ENCODE data around the gene CCR9.

Gene CCR9

DNA sequence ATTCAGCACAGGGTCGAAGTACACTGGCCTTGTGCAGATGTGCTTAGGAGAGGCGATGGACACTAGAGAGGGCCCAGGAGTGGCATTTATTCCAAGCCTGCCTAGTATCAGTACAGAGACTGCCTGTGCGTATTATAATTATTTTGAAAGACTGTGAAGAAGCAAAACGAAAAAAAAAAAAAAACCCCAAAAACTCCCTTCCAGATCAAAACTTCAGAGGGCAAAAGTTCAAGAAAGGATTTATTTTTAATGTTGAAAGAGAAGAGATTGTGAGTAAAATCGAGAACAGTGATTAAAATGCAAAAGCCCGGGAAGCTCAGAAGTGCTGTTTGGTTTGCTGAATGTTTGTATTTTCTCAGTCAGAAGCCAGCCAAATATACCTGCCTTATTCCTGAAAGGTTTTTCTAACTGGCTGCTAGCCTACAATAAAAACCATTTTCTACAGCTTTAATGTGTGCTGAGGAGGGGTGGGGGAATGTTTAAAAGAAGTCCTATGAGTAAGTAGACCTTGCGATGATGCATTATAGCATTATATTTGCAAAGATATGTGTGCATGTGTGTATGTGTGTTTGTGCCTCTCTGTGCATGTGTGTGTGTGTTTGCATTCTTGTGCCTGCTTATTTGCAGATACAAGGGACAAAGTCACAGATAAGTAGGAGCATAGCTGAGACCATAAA lies 25.2 kb upstream of the CCR9 start:
- Histone ChIP-seq H3K9me3 (ENCODE audit: low read length) (peaks cover 2% of the 10 kb centered on the region), H2AFZ (ENCODE audit: low read depth, low read length) (no peak overlapping the region), H3K4me1 (ENCODE audit: insufficient read depth, low read length) (no peaks in the 10 kb centered on the region), H3K27me3 (ENCODE audit: insufficient read depth, low read length) (peaks cover 13% of the 10 kb centered on the region), H3K36me3 (ENCODE audit: insufficient read depth, low read length) (no peaks in the 10 kb centered on the region), H3K4me3 (ENCODE audit: low read length) (no peak overlapping the region)

DNA sequence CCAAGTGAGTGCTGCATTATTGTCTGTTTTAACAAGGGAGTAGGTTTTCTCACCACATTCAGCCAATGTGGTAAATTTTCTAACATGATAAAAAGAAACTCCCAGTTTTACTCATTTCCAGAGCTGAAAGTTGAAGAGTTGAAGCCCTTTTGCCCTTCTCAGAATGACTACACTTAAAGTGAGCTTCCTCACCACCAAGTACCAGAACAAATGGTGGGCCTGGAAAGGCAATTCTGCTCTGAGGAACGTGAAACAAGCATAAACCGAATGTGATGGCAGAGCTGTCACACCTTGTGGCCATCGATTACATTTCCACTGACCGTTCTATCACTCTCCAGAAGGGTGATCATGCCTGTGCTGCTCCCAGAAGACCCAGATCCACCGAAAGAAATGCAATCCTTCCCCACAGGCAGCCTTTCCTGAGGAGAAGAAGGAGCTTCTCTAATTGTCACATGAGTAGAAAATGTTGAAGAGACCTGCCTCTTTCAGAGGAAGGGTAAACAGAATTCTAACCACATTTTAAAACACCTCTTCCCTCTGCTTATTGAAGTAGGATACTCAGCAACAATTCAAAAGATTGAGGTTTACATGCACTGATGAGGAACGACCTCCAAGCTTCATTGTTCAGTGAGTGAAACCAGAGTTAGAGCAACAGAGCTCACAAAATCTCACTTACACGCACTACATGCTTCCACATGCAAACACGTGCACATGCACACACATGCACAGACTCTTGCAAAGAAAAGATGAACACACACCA lies 21.4 kb upstream of the CCR9 start:
- Histone ChIP-seq H3K4me3 (ENCODE audit: low read length) (no peak overlapping the region), H3K4me1 (ENCODE audit: insufficient read depth, low read length) (no peaks in the 10 kb centered on the region), H3K9me3 (ENCODE audit: low read length) (peaks cover 2% of the 10 kb centered on the region), H3K36me3 (ENCODE audit: insufficient read depth, low read length) (no peaks in the 10 kb centered on the region), H3K27me3 (ENCODE audit: insufficient read depth, low read length) (peaks cover 13% of the 10 kb centered on the region), H2AFZ (ENCODE audit: low read depth, low read length) (no peak overlapping the region)

DNA sequence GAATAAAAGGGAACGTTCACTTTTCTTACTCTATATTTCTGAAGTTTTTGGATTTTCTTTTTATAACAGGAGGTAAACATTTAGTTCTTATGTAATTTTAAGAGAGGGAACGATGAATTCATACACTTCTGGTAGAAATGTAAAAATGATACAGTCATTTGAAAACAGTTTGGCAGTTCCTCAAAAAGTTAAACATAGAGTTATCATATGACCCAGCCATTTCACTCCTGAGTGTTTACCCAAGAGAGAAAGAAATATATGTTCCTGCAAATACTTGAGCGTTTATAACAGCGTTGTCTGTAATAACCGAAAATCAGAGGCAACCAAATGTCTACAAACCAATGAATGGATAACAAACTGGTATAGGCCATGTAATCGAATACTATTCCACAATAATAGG lies 20.8 kb upstream of the CCR9 start:
- Histone ChIP-seq H3K4me3 (ENCODE audit: low read length) (no peak overlapping the region), H3K36me3 (ENCODE audit: insufficient read depth, low read length) (no peaks in the 10 kb centered on the region), H3K9me3 (ENCODE audit: low read length) (peaks cover 2% of the 10 kb centered on the region), H2AFZ (ENCODE audit: low read depth, low read length) (no peak overlapping the region), H3K27me3 (ENCODE audit: insufficient read depth, low read length) (peaks cover 13% of the 10 kb centered on the region), H3K4me1 (ENCODE audit: insufficient read depth, low read length) (no peaks in the 10 kb centered on the region)

DNA sequence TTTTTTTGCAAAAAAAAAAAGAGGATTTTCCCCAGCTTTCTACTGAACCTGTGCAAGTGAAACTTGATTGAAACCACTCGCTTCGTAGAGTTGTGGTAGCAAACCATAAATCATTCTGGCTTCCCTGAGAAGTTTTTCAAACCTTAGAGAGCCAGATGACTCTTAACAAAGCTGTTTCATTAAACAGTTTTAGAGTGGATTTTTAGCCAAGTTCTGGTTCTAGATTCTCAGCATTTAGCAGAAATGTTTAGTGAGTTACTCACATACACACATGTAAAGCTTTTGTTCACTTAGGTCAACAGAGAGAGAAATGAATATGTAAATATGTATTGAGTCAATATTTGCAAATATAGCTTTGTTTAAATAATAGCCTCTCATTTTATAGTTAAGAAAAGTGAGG lies 18.1 kb upstream of the CCR9 start:
- no peak overlapping the region for H3K4me3 ChIP-seq (ENCODE audit: low read length)
- H3K27me3 ChIP-seq (ENCODE audit: insufficient read depth, low read length): no peaks in the 10 kb centered on the region
- H2AFZ ChIP-seq (ENCODE audit: low read depth, low read length): no peak overlapping the region
- no peaks in the 10 kb centered on the region for H3K4me1 ChIP-seq (ENCODE audit: insufficient read depth, low read length)
- H3K36me3 ChIP-seq (ENCODE audit: insufficient read depth, low read length): no peaks in the 10 kb centered on the region
- H3K9me3 ChIP-seq (ENCODE audit: low read length): no peaks in the 10 kb centered on the region

DNA sequence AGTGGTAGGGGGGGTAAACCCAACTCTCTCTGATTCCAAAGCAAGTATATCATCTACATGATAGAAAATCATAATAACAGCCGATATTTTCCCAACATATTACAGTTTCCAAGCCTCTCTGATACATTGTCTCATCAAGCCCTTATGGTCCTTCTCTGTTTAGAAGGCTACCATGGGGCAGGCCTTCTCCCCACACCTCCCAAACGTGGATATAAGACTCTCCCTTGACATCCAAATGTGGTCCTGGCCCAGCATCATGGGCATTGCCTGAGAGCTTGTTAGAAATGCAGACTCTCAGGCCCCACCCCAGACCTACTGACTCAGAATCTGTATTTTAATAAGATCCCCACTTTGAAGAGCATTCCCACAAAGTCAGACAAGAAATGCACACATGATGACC lies 17.7 kb upstream of the CCR9 start:
- H3K4me1 ChIP-seq (ENCODE audit: insufficient read depth, low read length): no peaks in the 10 kb centered on the region
- no peaks in the 10 kb centered on the region for H3K27me3 ChIP-seq (ENCODE audit: insufficient read depth, low read length)
- H3K36me3 ChIP-seq (ENCODE audit: insufficient read depth, low read length): no peaks in the 10 kb centered on the region
- H2AFZ ChIP-seq (ENCODE audit: low read depth, low read length): no peak overlapping the region
- no peak overlapping the region for H3K4me3 ChIP-seq (ENCODE audit: low read length)
- H3K9me3 ChIP-seq (ENCODE audit: low read length): no peaks in the 10 kb centered on the region

DNA sequence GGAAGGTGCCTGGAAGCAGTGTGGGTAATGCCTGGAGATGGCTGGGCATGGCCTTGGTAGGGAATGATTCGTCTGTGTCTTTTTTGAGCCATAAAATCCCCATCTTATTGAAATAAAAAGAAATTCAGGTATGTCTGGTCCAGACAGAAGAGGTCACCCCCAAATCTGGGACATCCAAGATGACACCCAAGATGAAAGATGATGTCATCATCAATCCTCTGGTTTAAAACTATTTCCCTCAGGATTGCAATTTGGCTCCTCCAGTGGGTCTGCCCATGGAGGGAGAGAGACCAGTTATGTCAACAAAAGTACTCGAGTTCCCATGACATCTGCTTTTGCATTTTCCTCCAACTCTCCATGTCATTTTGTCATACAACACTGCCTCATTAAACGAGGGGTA lies 16.7 kb upstream of the CCR9 start:
- H3K4me3 ChIP-seq (ENCODE audit: low read length): no peak overlapping the region
- no peak overlapping the region for H2AFZ ChIP-seq (ENCODE audit: low read depth, low read length)
- no peaks in the 10 kb centered on the region for H3K4me1 ChIP-seq (ENCODE audit: insufficient read depth, low read length)
- H3K27me3 ChIP-seq (ENCODE audit: insufficient read depth, low read length): no peaks in the 10 kb centered on the region
- H3K9me3 ChIP-seq (ENCODE audit: low read length): no peaks in the 10 kb centered on the region
- H3K36me3 ChIP-seq (ENCODE audit: insufficient read depth, low read length): no peaks in the 10 kb centered on the region

DNA sequence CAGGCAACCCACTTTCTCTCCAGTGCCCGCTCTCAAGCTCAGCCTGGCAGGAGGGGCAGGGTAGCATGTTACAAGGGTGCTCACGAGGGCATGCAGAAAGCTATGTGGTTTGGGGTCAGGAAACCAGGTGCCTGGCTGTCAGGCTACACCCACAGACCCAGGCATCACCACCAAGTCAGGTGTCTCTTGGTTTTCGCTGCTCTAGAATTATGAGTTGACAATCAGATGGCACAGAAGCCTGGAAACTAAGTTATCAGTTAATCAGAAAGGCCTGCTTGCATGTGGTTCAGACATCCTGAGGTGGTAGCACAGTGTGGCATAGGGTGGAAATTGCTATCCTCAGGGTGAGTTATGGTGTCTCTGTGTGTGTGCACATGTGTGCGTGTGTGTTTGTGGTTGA lies 16.2 kb upstream of the CCR9 start:
- Histone ChIP-seq H3K36me3 (ENCODE audit: insufficient read depth, low read length) (no peaks in the 10 kb centered on the region), H3K4me1 (ENCODE audit: insufficient read depth, low read length) (no peaks in the 10 kb centered on the region), H3K27me3 (ENCODE audit: insufficient read depth, low read length) (no peaks in the 10 kb centered on the region), H3K4me3 (ENCODE audit: low read length) (no peak overlapping the region), H3K9me3 (ENCODE audit: low read length) (no peaks in the 10 kb centered on the region), H2AFZ (ENCODE audit: low read depth, low read length) (no peak overlapping the region)

DNA sequence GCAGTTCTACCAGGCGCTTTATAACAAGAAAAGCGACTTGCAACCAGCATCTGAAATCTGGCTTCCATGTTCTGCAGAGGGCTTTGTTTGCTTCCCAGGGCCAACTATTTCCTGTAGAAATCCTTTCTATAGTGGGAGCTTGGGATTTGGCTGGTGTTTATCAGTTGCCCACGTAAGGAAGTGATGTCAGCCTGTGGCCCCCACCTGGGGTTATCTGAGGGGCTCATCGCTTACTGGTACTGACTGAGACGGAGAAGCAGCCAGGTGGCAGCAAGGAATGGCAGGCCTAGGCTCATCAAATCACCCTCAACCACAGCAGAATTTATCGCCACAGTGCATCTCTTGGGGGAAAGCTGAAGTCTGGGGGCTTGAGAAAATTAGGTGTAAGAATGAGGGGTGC lies 14.6 kb upstream of the CCR9 start:
- H2AFZ ChIP-seq (ENCODE audit: low read depth, low read length): no peak overlapping the region

DNA sequence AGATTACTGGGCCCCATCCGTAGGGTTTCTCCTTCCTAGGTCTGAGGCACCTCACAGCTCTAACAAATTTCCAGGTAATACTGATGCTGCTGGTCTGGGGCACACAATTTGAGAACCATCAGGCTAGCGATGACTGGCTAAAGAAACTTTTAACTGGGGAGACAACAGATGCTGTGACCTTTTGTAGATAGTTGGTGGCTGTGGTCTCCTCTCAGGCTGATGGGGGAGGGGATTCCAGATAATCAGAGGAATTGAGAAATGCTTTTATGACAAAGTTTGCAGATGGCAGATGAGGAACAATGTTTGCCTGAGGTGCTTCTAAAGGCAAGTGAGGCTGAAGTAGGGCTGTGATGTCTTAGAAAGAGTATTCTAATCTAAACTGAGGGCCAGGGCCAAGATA lies 13.8 kb upstream of the CCR9 start:
- Histone ChIP-seq H3K36me3 (ENCODE audit: insufficient read depth, low read length) (no peaks in the 10 kb centered on the region), H3K9me3 (ENCODE audit: low read length) (no peaks in the 10 kb centered on the region), H2AFZ (ENCODE audit: low read depth, low read length) (no peak overlapping the region), H3K27me3 (ENCODE audit: insufficient read depth, low read length) (no peaks in the 10 kb centered on the region), H3K4me3 (ENCODE audit: low read length) (no peak overlapping the region), H3K4me1 (ENCODE audit: insufficient read depth, low read length) (no peaks in the 10 kb centered on the region)

More for the DNA sequence above, 14.6 kb upstream of the CCR9 start:
- Histone ChIP-seq H3K36me3 (ENCODE audit: insufficient read depth, low read length) (no peaks in the 10 kb centered on the region), H3K9me3 (ENCODE audit: low read length) (no peaks in the 10 kb centered on the region), H3K4me1 (ENCODE audit: insufficient read depth, low read length) (no peaks in the 10 kb centered on the region), H3K4me3 (ENCODE audit: low read length) (no peak overlapping the region), H3K27me3 (ENCODE audit: insufficient read depth, low read length) (no peaks in the 10 kb centered on the region)

DNA sequence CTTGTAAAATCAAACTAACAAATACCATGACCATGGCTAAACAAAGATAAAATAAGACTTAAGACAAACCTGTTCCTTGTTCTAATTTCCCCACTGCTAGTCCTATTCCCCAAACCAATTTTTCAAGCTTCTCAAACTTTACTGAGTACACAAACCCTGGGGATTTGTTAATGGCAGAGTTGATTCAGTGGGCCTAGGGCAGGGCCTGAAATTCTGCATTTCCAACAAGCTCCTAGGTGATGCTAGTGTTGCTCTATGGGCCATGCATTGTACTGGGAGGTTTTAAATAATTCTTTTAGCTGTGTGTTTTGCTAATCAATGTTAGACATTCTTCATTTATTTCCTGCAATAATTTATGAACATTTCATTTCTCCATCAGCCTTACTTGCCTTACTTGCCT lies 13.3 kb upstream of the CCR9 start:
- Histone ChIP-seq H3K36me3 (ENCODE audit: insufficient read depth, low read length) (no peaks in the 10 kb centered on the region), H3K4me1 (ENCODE audit: insufficient read depth, low read length) (no peaks in the 10 kb centered on the region), H3K9me3 (ENCODE audit: low read length) (no peaks in the 10 kb centered on the region), H2AFZ (ENCODE audit: low read depth, low read length) (no peak overlapping the region), H3K4me3 (ENCODE audit: low read length) (no peak overlapping the region), H3K27me3 (ENCODE audit: insufficient read depth, low read length) (no peaks in the 10 kb centered on the region)

DNA sequence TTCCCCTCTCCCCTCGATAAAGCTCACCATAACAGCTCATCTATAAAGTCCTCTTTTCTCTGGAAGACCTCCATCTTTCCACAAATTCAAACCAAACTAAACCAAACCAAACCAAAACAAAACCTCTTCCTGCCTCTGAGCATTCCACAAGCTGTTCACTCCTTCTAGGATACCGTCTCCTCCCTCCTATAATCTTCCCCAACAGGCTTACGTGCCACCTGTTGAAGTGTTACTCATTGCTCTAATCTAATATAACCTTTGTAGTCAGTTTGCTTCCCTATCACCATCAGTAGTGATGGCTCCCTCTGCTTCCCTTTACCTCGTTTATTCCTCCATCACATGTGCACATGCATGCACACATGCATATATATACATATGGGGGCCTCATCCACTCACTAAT lies 12.7 kb upstream of the CCR9 start:
- no peaks in the 10 kb centered on the region for H3K9me3 ChIP-seq (ENCODE audit: low read length)
- H2AFZ ChIP-seq (ENCODE audit: low read depth, low read length): no peak overlapping the region
- H3K27me3 ChIP-seq (ENCODE audit: insufficient read depth, low read length): no peaks in the 10 kb centered on the region
- no peak overlapping the region for H3K4me3 ChIP-seq (ENCODE audit: low read length)
- no peaks in the 10 kb centered on the region for H3K4me1 ChIP-seq (ENCODE audit: insufficient read depth, low read length)
- H3K36me3 ChIP-seq (ENCODE audit: insufficient read depth, low read length): no peaks in the 10 kb centered on the region

DNA sequence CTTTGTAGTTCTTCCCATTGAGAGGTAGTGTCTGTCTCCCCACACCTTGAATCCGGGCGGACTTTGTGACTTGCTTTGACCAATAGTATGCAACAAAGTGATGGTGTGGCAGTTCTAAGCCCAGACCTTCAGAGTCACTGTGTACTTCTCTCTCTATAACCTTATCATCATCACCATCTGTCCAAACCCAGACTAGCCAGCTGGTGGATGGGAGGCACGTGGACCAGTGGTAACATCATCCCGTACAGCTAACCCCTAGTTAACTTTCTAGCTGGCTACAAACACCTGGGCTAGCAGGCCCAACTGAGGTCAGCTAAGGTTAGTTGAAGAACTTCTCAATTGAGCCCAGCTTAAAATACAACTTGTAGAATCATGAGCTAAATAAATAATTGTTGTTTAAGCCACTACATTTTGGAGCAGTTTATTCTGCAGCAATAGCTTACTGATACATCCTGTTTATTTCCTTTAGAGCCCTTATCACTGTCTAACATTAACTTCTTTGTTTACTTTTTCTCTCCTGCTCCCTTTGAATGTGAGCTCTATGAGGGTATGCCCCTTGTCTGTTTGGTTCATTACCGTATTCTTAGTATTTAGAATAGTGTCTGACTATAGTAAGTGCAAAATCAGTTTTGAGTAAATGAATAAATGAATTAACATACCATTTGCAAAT lies 11.5 kb upstream of the CCR9 start:
- no peaks in the 10 kb centered on the region for H3K36me3 ChIP-seq (ENCODE audit: insufficient read depth, low read length)

DNA sequence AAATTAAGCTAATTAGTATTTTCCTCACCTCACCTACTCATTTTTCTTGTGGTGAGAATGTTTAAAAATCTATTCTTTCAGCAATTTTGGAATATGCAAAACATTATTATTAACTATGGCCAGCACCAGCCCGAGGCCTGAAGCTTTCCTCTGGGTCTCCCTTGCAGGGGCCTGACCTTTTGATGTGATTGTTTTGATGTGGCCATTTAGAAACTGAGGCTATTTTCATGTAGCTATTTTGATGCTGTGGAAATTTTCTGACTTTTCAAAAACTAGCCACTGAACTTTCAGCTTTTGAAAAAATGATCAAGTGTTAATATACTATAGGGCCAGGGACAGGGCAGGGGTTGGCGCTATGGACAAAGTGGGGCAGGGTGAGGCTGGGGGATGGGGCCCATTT lies 8.2 kb upstream of the CCR9 start:
- Histone ChIP-seq H3K36me3 (ENCODE audit: insufficient read depth, low read length) (no peaks in the 10 kb centered on the region), H2AFZ (ENCODE audit: low read depth, low read length) (no peak overlapping the region), H3K27me3 (ENCODE audit: insufficient read depth, low read length) (no peaks in the 10 kb centered on the region), H3K4me1 (ENCODE audit: insufficient read depth, low read length) (no peaks in the 10 kb centered on the region), H3K4me3 (ENCODE audit: low read length) (no peak overlapping the region), H3K9me3 (ENCODE audit: low read length) (no peaks in the 10 kb centered on the region)

More for the DNA sequence above, 11.5 kb upstream of the CCR9 start:
- H3K4me1 ChIP-seq (ENCODE audit: insufficient read depth, low read length): no peaks in the 10 kb centered on the region
- H3K9me3 ChIP-seq (ENCODE audit: low read length): no peaks in the 10 kb centered on the region
- no peak overlapping the region for H2AFZ ChIP-seq (ENCODE audit: low read depth, low read length)
- no peak overlapping the region for H3K4me3 ChIP-seq (ENCODE audit: low read length)
- H3K27me3 ChIP-seq (ENCODE audit: insufficient read depth, low read length): no peaks in the 10 kb centered on the region
